Measurements from ENCODE around the gene KLHL35.

- no peak for TF ChIP-seq CTCF (IDR thresholded peaks at IDR 0.05)
- no peak for TF ChIP-seq POLR2A (IDR thresholded peaks at IDR 0.05)
Measured at GRCh38 chr11:75453916-75454655, 21.1 kb upstream of the KLHL35 start.
